Measurements from ENCODE around the gene NCAM1.

DNA sequence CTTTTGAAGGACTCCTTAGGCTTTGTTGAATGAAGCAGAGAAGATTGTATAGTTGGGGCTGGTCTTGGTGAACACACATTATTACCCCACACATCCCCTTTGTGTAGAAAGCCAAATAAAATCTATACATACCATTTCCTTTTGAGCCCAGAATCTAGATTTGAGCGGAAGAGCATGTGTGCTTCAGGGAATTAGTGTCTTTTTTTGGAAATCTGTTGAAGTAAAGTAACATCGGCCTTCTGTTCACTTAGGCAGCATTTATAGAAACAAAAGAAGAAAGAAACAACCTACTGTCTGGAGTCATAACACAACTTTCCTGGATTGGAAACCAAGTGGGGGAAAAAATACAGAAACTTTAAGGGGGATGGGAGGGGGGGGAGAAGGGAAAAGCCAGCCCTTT lies 315.2 kb downstream of the NCAM1 start:
- TF ChIP-seq, protein P1, sequence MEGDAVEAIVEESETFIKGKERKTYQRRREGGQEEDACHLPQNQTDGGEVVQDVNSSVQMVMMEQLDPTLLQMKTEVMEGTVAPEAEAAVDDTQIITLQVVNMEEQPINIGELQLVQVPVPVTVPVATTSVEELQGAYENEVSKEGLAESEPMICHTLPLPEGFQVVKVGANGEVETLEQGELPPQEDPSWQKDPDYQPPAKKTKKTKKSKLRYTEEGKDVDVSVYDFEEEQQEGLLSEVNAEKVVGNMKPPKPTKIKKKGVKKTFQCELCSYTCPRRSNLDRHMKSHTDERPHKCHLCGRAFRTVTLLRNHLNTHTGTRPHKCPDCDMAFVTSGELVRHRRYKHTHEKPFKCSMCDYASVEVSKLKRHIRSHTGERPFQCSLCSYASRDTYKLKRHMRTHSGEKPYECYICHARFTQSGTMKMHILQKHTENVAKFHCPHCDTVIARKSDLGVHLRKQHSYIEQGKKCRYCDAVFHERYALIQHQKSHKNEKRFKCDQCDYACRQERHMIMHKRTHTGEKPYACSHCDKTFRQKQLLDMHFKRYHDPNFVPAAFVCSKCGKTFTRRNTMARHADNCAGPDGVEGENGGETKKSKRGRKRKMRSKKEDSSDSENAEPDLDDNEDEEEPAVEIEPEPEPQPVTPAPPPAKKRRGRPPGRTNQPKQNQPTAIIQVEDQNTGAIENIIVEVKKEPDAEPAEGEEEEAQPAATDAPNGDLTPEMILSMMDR (IDR thresholded peaks at IDR 0.05): no peak
- TF ChIP-seq ZFX (IDR thresholded peaks at IDR 0.05; ENCODE audit: borderline replicate concordance): no peak

Data from 22Rv1 (cell line).